ENCODE data around the gene DDX42.
A peak's percentile ranks its signal among the peaks of the same experiment; 100 is the strongest.
"Not testable (repeated sequence)": the region's sequence is repeated elsewhere in the genome, so short reads cannot be mapped to it uniquely, and the experiment has no call there.

The DDX42 gene

GRCh38 chr17:63780507-63780906, 6.5 kb downstream of the DDX42 start:
- DNase-seq = no peak

GRCh38 chr17:63780928-63781327, 7.0 kb downstream of the DDX42 start:
- no peak for DNase-seq

GRCh38 chr17:63783522-63783921, 9.6 kb downstream of the DDX42 start:
- DNase-seq = no peak

GRCh38 chr17:63785556-63785955, 11.6 kb downstream of the DDX42 start:
- no peak for DNase-seq

- no peak for DNase-seq
Observed at GRCh38 chr17:63786117-63786516, 12.1 kb downstream of the DDX42 start.

GRCh38 chr17:63786971-63787711, 13.2 kb downstream of the DDX42 start:
- peak in 1 of 2 experiments; percentile 22 for DNase-seq

GRCh38 chr17:63790057-63790456, 16.1 kb downstream of the DDX42 start:
- DNase-seq = no peak

GRCh38 chr17:63792055-63792729, 18.2 kb downstream of the DDX42 start:
- no peak for DNase-seq

GRCh38 chr17:63796375-63796774, 22.4 kb downstream of the DDX42 start:
- DNase-seq = not testable (repeated sequence)

- no peak for DNase-seq
Observed at GRCh38 chr17:63798572-63799106, 24.7 kb downstream of the DDX42 start.

- DNase-seq = no peak
Observed at GRCh38 chr17:63800783-63801182, 26.8 kb downstream of the DDX42 start.

GRCh38 chr17:63804328-63804727, 30.4 kb downstream of the DDX42 start:
- DNase-seq = no peak

GRCh38 chr17:63805591-63805990, 31.6 kb downstream of the DDX42 start:
- DNase-seq = no peak

GRCh38 chr17:63809970-63810369, 36.0 kb downstream of the DDX42 start:
- peak in 1 of 2 experiments; percentile 32 for DNase-seq

- DNase-seq = no peak
Observed at GRCh38 chr17:63816123-63816522, 42.2 kb downstream of the DDX42 start.

GRCh38 chr17:63816669-63817068, 42.7 kb downstream of the DDX42 start:
- no peak for DNase-seq

GRCh38 chr17:63817736-63818385, 43.9 kb downstream of the DDX42 start:
- no peak for DNase-seq

- no peak for DNase-seq
Observed at GRCh38 chr17:63819131-63819530, 45.2 kb downstream of the DDX42 start.

- DNase-seq = peak; percentile 73 to 76
Observed at GRCh38 chr17:63819585-63820537, 45.9 kb downstream of the DDX42 start.

GRCh38 chr17:63820963-63821561, 47.1 kb downstream of the DDX42 start:
- peak in 1 of 2 experiments; percentile 36 for DNase-seq

GRCh38 chr17:63821804-63822203, 47.8 kb downstream of the DDX42 start:
- DNase-seq = peak in 1 of 2 experiments; percentile 29

- DNase-seq = no peak
Observed at GRCh38 chr17:63822537-63822936, 48.6 kb downstream of the DDX42 start.
